NCI-H2227 (cell line): ENCODE measurements around the gene FST.

ENCODE experiments used
- DNase-seq: peaks from one replicate; lab custom pipeline; 2025; ENCODE audit not compliant: unreplicated experiment; lab: John Stamatoyannopoulos, UW

The FST gene

DNA sequence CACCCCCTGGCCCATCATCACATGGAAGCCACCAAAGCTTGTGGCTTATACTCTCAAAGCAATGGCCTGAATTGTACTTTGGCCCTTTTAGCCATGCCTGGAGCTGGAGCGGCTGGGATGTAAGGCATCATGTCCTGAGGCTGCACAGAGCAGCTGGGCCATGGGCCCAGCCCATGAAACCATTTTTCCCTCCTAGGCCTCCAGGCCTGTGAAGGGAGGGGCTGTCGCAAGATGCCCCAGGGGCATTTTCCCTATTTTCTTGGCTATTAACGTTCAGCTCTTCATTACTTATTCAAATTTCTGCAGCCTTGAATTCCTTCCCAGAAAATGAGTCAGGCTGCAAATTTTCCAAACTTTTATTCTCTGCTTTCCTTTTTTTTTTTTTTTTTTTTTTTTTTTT lies 27.7 kb downstream of the FST start:
- DNase-seq, result no peak

DNA sequence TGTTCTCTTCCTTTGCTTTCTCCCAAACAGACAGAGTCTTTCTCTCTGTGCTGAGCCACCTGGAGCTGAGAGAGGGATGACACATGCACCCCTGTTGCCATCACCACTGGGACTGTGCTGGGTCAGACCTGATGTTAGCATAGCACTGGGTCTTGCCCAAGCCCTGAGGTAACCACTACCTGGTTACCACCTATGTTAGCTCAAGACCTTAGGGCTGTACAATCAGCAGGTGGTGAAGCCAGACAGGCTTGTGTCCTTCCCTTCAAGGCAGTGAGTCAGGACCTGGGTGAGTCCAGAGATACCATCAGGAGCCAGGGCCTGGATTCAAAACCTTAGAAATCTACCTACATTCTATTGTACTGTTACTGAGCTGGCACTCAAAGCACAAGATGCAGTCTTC lies 32.1 kb downstream of the FST start:
- no peak for DNase-seq

DNA sequence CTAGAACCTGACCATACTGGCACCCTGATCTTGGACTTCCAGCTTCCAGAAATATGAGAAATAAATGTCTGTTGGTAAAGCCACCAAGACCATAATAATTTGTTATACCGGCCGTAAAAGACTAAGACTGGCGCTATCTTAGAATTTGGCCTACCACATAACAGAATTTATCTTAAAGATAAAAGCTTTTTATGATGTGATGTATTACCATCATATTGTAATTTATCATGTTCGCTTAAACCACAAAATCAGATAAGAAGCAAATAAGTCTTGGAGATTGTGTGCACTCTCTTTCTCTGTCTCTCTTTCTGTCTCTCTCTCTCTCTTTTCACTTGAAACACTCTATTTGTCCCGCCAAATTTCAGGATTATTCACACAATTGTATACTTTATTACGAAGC lies 35.6 kb downstream of the FST start:
- no peak for DNase-seq

GRCh38 chr5:53520813-53521212 lies 40.4 kb downstream of the FST start:
- DNase-seq, result no peak
